ACC112 (cell line): ENCODE data around the gene NT5DC3.
"Not testable (repeated sequence)": the region's sequence is repeated elsewhere in the genome, so short reads cannot be mapped to it uniquely, and the experiment has no call there.

Source experiments
- H2AFZ ChIP-seq: fragments of 200-600 bp; sonication (generic); one replicate; pipeline ENCODE4 v1.6.0; 2017; ENCODE audit warnings: antibody characterized with exemption, low read length; ENCODE audit not compliant: unreplicated experiment
- H3K27ac ChIP-seq: fragments of 200-600 bp; sonication (generic); 2 replicates; pipeline ENCODE4 v1.5.1; 2014; ENCODE audit warnings: low read depth, mild to moderate bottlenecking, antibody characterized with exemption, low read length, moderate library complexity
- H3K27me3 ChIP-seq: fragments of 200-600 bp; sonication (generic); 2 replicates; pipeline ENCODE4 v1.6.1; 2014; ENCODE audit warnings: mild to moderate bottlenecking, antibody characterized with exemption, low read length, moderate library complexity, mixed read lengths; ENCODE audit not compliant: insufficient read depth
- H3K36me3 ChIP-seq: fragments of 200-600 bp; sonication (generic); 2 replicates; pipeline ENCODE4 v1.6.1; 2016; ENCODE audit warnings: mild to moderate bottlenecking, antibody characterized with exemption, low read length, moderate library complexity, mixed read lengths; ENCODE audit not compliant: insufficient read depth
- H3K4me1 ChIP-seq: fragments of 200-600 bp; sonication (generic); one replicate; pipeline ENCODE4 v1.6.1; 2016; ENCODE audit warnings: low read length, mixed read lengths; ENCODE audit not compliant: insufficient read depth, unreplicated experiment, control insufficient read depth
- H3K4me3 ChIP-seq: fragments of 200-600 bp; sonication (generic); 2 replicates; pipeline ENCODE4 v1.5.1; 2014; ENCODE audit warnings: mild to moderate bottlenecking, low read depth, low read length
- H3K79me2 ChIP-seq: fragments of 200-600 bp; sonication (generic); one replicate; pipeline ENCODE4 v1.6.0; 2016; ENCODE audit warnings: low read length; ENCODE audit not compliant: control insufficient read depth, unreplicated experiment, insufficient read depth

Gene NT5DC3

DNA sequence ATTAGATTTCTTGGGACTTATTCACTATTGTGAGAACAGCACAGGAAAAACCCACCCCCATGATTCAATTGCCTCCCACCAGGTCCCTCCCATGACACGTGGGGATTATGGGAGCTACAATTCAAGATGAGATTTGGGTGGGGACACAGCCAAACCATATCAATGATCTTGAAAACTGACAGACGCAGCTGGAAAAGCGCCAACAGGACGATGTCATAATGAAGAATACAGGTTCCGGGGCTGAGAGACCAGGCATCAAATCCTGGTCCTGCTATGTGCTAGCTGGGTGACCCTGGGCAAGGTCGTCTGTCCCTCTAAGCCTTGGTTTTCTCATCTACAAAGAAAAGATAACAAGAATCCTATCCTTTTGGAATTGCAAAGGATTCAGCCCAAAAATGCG, 31.4 kb downstream of the NT5DC3 start:
- H3K4me1 ChIP-seq: peaks cover 23% of the 10 kb centered on the region
- H3K27ac ChIP-seq, H3K79me2 ChIP-seq, H3K4me3 ChIP-seq, H3K27me3 ChIP-seq, H2AFZ ChIP-seq, H3K36me3 ChIP-seq: not testable (repeated sequence)

DNA sequence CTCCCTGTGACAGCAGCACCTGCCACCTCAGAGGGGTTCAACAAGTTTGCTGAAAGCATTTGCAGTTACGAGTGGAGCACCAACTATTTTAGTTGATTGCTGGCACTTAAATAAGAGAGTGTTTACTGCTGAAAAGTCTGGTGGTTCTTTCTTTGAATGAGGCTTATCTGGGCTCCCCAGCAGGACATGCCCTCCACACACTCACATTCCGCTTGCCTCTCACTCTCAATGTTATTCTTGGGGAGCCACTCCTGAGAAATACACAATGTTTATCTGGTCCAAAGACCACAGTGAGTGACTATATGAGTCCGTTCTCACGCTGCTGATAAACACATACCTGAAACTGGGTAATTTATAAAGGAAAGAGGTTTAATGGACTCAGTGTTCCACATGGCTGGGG, 31.9 kb downstream of the NT5DC3 start:
- H3K36me3 ChIP-seq: no peaks in the 10 kb centered on the region
- no peak overlapping the region for H3K27ac ChIP-seq
- no peaks in the 10 kb centered on the region for H3K79me2 ChIP-seq
- peaks cover 28% of the 10 kb centered on the region for H3K4me1 ChIP-seq
- H3K4me3 ChIP-seq: no peak overlapping the region
- H2AFZ ChIP-seq: no peak overlapping the region
- no peaks in the 10 kb centered on the region for H3K27me3 ChIP-seq

DNA sequence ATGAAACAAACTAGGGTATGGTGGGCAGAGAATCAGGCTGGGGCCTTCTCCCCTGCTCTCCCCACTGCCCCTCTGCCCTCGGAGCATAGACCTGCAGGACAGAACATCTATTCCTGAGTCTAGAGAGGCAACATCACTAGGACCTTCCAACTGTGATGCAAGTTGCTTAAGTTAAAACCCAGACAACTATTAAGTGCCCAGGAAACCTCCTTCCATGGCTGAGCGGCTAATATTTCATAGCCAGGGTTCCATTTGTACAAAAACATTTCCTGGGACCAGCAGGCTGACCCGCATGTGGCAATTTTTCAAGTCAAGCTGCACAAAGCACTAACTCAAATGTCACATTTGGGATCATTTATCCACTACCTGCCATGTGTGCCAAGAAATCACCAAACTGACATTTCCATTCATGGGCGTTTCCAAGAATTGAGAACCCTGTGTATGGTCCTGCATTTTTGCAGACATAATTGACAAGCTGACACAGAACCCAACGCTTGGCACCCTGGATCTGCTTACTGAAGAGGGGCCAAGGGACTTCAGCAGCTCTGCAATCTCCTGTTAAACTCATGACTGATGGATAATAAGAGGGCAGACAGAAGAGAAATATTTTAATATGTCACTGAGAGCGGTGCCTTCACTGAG, 32.7 kb downstream of the NT5DC3 start:
- Histone ChIP-seq H3K79me2 (no peaks in the 10 kb centered on the region), H3K27ac (no peak overlapping the region), H3K4me1 (peaks cover 30% of the 10 kb centered on the region), H3K4me3 (no peak overlapping the region), H3K36me3 (no peaks in the 10 kb centered on the region), H3K27me3 (no peaks in the 10 kb centered on the region), H2AFZ (no peak overlapping the region)

DNA sequence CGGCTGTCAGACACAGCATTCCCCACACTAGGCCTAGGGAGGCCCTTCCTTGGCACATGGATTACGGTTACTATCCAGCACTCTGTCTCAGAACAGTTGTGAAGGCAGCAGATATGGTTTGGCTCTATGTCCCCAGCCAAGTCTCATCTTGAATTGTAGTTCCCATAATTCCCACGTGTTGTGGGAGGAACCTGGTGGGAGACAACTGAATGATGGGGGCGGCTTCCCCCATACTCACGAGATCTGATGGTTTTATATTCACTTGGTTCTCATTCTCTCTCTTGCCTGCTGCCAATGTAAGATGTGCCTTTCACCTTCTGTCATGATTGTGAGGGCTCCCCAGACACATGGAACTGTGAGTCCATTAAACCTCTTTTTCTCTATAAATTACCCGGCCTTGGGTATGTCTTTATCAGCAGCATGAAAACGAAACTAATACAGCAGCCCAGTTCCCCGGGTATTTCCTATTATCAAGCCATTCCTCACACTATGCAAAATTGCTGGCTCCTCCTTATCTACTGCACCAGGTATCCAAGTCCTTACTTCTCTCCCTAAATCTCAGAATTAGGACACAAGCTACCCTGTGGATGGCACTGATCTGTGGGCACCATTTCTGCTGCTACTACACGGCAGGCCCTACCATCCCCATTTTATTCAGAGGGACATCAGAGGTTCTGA, 33.3 kb downstream of the NT5DC3 start:
- 0 out of 2 replicates have a peak overlapping the region, but pooled peaks have one; percentile 91 for H3K27ac ChIP-seq
- H3K36me3 ChIP-seq: no peaks in the 10 kb centered on the region
- H3K27me3 ChIP-seq: no peaks in the 10 kb centered on the region
- H2AFZ ChIP-seq: no peak overlapping the region
- peaks cover 32% of the 10 kb centered on the region for H3K4me1 ChIP-seq
- H3K4me3 ChIP-seq: no peak overlapping the region
- no peaks in the 10 kb centered on the region for H3K79me2 ChIP-seq

DNA sequence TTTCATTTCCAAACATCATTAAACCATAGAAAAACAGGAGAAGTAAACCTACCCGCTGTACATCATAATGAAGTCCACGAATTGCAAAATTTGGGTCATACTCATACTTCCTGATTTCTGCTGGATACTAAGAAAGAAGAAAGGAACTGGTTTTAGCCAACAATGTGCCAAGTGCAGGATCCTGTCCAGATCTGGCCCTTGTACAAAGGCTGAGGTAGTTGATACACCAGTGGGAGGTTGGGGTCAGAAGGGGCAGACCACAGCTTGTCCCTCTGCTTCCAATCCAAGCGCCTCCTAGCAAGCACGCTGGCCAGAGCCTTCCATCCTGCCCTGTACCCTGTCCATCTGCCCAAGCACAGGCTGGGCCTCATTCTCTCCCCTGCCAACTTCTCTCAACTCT, 34.2 kb downstream of the NT5DC3 start:
- no peak overlapping the region for H3K4me3 ChIP-seq
- H3K4me1 ChIP-seq: peaks cover 36% of the 10 kb centered on the region
- no peaks in the 10 kb centered on the region for H3K36me3 ChIP-seq
- no peaks in the 10 kb centered on the region for H3K27me3 ChIP-seq
- no peaks in the 10 kb centered on the region for H3K79me2 ChIP-seq
- no peak overlapping the region for H2AFZ ChIP-seq
- H3K27ac ChIP-seq: peak overlapping the region; percentile 91

DNA sequence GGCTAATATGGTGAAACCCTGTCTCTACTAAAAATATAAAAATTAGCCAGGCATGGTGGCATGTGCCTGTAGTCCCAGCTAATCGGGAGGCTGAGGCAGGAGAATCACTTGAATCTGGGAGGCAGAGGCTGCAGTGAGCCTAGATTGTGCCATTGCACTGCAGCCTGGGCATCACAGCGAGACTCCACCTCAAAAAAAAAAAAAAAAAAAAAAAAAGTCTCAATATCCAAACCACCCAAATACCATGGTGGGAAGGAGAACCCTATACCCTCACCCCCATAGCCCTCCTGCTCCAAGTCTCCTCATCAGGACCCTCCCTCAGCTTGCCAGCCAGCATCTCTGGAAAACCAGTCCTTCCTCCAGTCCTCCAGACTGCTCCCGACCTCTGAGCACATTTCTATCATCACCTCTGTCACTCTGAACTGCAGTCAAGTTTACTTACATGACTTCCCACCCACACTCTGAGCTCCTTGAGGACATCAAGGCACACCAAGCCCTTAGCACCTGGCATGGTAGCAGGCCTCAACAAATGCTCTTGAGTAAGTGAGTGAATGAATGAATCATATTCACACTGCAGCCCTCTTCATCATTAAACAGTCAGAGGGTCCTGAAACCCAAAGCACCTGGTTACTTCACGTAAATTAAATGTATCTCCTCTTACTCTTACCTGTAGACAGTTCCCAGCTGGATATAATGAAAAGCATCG, 35.2 kb downstream of the NT5DC3 start:
- Histone ChIP-seq H3K4me1 (peaks cover 39% of the 10 kb centered on the region), H3K27ac (peak overlapping the region; percentile 91), H3K27me3 (no peaks in the 10 kb centered on the region), H2AFZ (no peak overlapping the region), H3K36me3 (no peaks in the 10 kb centered on the region), H3K79me2 (no peaks in the 10 kb centered on the region), H3K4me3 (0 out of 2 replicates have a peak overlapping the region, but pooled peaks have one; percentile 34)

DNA sequence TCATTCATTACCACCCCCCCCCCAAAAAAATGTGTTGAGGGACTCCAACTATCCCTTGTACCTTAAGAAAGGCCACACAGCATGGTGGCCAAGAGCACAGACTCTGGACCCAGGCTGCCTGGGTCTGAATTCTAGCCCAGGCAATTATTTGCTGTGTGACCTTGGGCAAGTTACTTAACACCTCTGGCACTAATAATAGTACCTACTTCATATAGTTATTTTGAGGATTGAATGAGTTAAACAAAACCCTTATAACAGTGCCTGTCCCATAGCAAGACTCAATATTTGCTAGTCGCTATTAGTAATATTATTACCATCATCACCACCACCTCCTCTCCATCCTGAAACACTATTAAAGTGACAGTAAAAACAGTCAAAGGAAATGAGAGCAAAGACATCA, 37.2 kb downstream of the NT5DC3 start:
- no peaks in the 10 kb centered on the region for H3K27me3 ChIP-seq
- H2AFZ ChIP-seq: no peak overlapping the region
- no peak overlapping the region for H3K4me3 ChIP-seq
- no peaks in the 10 kb centered on the region for H3K36me3 ChIP-seq
- H3K4me1 ChIP-seq: peaks cover 55% of the 10 kb centered on the region
- no peak overlapping the region for H3K27ac ChIP-seq
- H3K79me2 ChIP-seq: no peaks in the 10 kb centered on the region

DNA sequence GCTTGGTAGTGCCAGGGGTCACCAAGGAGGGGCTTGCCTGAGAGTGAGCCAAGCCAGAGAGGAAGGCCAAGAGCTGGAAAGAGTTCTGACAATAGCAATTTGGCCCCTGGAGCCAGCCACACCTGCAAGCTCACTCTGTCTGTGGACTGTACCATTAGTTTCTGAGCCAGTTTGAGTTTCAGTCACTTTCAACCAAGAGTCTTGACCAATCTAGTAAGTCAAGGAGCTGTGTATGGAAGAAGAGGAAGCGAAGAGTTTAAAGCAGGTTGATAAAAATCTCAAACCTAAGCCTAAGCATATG, 38.5 kb downstream of the NT5DC3 start:
- Histone ChIP-seq H3K4me3 (no peak overlapping the region), H3K27me3 (no peaks in the 10 kb centered on the region), H3K36me3 (no peaks in the 10 kb centered on the region), H3K4me1 (peaks cover 55% of the 10 kb centered on the region), H3K27ac (no peak overlapping the region), H3K79me2 (no peaks in the 10 kb centered on the region), H2AFZ (no peak overlapping the region)

DNA sequence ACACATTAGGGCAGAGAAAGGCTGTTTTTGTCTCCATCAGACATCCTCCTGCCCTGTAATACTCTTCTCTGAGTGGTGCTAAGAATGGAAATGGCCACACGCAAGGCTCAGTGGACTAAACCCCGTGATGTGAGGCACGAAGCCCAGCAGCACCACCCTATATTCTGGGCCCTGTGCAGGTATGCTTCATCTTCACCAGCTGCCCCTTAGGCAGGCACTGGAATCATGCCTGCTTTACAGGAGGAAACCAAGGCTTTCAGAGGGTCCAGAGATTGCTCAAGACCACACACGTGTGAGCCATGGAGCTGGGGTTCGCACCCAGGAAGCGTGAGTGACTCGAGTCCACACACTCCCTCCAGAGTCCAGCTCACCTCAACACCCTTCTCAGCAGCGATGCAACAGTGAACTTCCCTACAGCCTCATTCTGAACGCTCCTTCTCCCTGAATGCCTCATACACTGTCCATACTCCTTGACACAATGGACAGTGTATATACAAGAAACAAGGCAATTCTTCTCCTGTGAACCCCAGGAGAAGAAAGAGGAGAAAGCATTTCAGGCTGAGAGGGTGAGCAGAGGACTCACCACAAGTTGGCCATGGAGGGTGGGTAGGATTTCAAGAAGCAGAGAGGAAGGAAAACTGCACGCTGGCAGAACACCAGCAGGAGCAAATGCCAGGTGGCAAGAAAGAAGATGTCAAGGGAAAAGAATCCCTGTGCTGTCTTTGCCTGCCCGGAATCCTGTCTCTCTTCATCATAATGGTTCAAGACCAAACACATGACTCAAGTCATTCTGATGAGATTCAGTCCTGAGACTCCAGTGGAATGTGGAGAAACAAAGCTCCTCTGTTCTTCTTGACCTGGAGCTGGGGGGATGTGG, 39.1 kb downstream of the NT5DC3 start:
- Histone ChIP-seq H3K4me3 (no peak overlapping the region), H3K27ac (no peak overlapping the region), H3K79me2 (no peaks in the 10 kb centered on the region), H3K27me3 (no peaks in the 10 kb centered on the region), H3K36me3 (no peaks in the 10 kb centered on the region), H2AFZ (no peak overlapping the region), H3K4me1 (peaks cover 49% of the 10 kb centered on the region)

DNA sequence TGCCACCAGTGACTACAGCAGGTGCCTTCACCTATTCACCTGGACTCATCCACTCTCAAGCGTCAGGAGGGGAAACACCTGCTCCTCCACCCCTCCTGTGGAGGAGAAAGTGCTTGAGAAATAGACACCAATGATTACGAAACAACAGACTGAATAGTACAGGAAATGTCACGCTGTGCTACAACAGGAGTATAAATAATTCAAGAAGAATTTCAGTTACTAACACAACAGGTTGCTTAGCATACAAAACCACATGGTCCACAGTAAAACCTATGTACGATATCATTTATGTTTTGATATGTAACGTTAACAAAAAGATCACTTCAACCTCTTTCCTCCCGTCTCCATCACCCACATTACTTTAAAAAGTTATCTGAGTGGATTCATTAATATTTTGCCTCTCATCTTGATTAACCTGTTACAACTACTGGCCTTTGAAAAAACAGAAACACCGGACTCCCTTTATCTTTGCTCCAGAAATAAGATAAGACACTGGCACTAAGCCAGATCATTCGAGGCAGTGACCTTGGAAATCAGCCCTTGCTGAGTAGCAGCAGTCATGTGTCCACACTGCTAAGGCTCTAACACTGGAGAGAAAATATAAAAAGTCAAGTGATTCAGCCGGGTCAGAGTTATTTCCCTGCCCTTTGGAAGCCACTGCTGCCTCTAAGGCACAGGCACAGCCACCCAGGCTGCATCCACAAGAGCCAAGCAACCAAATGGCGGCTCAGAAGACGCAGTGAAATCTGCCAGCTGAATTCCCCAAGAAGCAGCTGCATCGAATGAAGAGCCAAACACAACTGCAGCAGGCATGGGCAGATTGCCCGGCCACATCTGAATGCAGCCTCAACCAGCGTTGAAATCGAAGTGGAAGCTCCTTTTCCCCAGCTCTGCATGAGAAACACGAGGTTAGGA, 40.9 kb downstream of the NT5DC3 start:
- Histone ChIP-seq H3K4me3 (peak overlapping the region; percentile 14; the same call in 1 of the 2 replicates), H3K36me3 (no peaks in the 10 kb centered on the region), H3K4me1 (peaks cover 33% of the 10 kb centered on the region), H3K79me2 (no peaks in the 10 kb centered on the region), H3K27ac (peak overlapping the region; percentile 54), H2AFZ (peak overlapping the region; percentile 34), H3K27me3 (no peaks in the 10 kb centered on the region)
